SK-N-SH treated with all-trans-retinoic acid at 6 μM for 48 hours (cell line): ENCODE results near the gene CLEC1A.
"Not testable (repeated sequence)": the region's sequence is repeated elsewhere in the genome, so short reads cannot be mapped to it uniquely, and the experiment has no call there.

Source experiments
- ATAC-seq: fragments of 200-7000 bp; cut with Tn5 transposase; 3 replicates; pipeline ENCODE4 v1.9.1; 2020; ENCODE audit warnings: mild to moderate bottlenecking, moderate library complexity
- CREB5 ChIP-seq: fragments of 250-450 bp; sonication (Bioruptor Pico); IDR thresholded peaks from 2 replicates; pipeline ENCODE4 v1.5.1; 2020; ENCODE audit warnings: low read depth, mild to moderate bottlenecking, moderate library complexity
- CSDC2 ChIP-seq: fragments of 250-450 bp; sonication (Bioruptor Pico); IDR thresholded peaks from 2 replicates; pipeline ENCODE4 v1.5.0; 2020; ENCODE audit warnings: mild to moderate bottlenecking, moderate library complexity
- ESRRG ChIP-seq: fragments of 250-450 bp; sonication (Bioruptor Pico); IDR thresholded peaks from 2 replicates; pipeline ENCODE4 v1.6.1; 2021; ENCODE audit warnings: mild to moderate bottlenecking
- GLIS3 ChIP-seq: fragments of 250-450 bp; sonication (Bioruptor Pico); IDR thresholded peaks from 2 replicates; pipeline ENCODE4 v1.5.0; 2020; ENCODE audit warnings: mild to moderate bottlenecking, moderate library complexity
- ISL1 ChIP-seq: fragments of 250-450 bp; sonication (Bioruptor Pico); IDR thresholded peaks from 2 replicates; pipeline ENCODE4 v2.1.2; 2022; ENCODE audit warnings: mild to moderate bottlenecking, moderate library complexity
- OSR1 ChIP-seq: fragments of 250-450 bp; sonication (Bioruptor Pico); IDR thresholded peaks from 2 replicates; pipeline ENCODE4 v1.8.0; 2022; ENCODE audit warnings: moderate library complexity, mild to moderate bottlenecking, inconsistent platforms
- PATZ1 ChIP-seq: fragments of 250-450 bp; sonication (Bioruptor Pico); IDR thresholded peaks from 2 replicates; pipeline ENCODE4 v1.8.0; 2020; ENCODE audit warnings: mild to moderate bottlenecking, moderate library complexity, borderline replicate concordance
- POU6F1 ChIP-seq: fragments of 250-450 bp; sonication (Bioruptor Pico); IDR thresholded peaks from 2 replicates; pipeline ENCODE4 v1.8.0; 2021; ENCODE audit warnings: low read depth, mild to moderate bottlenecking, moderate library complexity, borderline replicate concordance
- PPARA ChIP-seq: fragments of 250-450 bp; sonication (Bioruptor Pico); IDR thresholded peaks from 2 replicates; pipeline ENCODE4 v1.5.0; 2020; ENCODE audit warnings: mild to moderate bottlenecking, borderline replicate concordance
- TCF4 ChIP-seq: fragments of 250-450 bp; sonication (Bioruptor Pico); IDR thresholded peaks from 2 replicates; pipeline ENCODE4 v1.8.0; 2021; ENCODE audit warnings: mild to moderate bottlenecking, moderate library complexity, borderline replicate concordance
- TOX ChIP-seq: fragments of 250-450 bp; sonication (Bioruptor Pico); IDR thresholded peaks from 2 replicates; pipeline ENCODE4 v1.8.0; 2021; ENCODE audit warnings: mild to moderate bottlenecking, moderate library complexity, borderline replicate concordance
- ZC3H10 ChIP-seq: fragments of 250-450 bp; sonication (Bioruptor Pico); IDR thresholded peaks from 2 replicates; pipeline ENCODE4 v1.5.1; 2021; ENCODE audit warnings: mild to moderate bottlenecking, moderate library complexity
- ZFP3 ChIP-seq: fragments of 250-450 bp; sonication (Bioruptor Pico); IDR thresholded peaks from 2 replicates; pipeline ENCODE4 v1.5.0; 2020; ENCODE audit warnings: mild to moderate bottlenecking, moderate library complexity
- ZFP30 ChIP-seq: fragments of 450-650 bp; formaldehyde crosslinking; IDR thresholded peaks from 2 replicates; pipeline ENCODE4 v1.5.0; 2022; ENCODE audit warnings: mild to moderate bottlenecking, moderate library complexity
- ZNF565 ChIP-seq: fragments of 450-650 bp; formaldehyde crosslinking; conservative IDR thresholded peaks from 2 replicates; pipeline ENCODE4 v1.5.0; 2020; ENCODE audit warnings: low read depth, mild to moderate bottlenecking, moderate library complexity
- ZNF70 ChIP-seq: fragments of 450-650 bp; formaldehyde crosslinking; IDR thresholded peaks from 2 replicates; pipeline ENCODE4 v1.5.0; 2020; ENCODE audit warnings: mild to moderate bottlenecking, moderate library complexity
- ZNF8 ChIP-seq: fragments of 450-650 bp; formaldehyde crosslinking; IDR thresholded peaks from 2 replicates; pipeline ENCODE4 v1.5.0; 2020; ENCODE audit warnings: mild to moderate bottlenecking, moderate library complexity
- TF ChIP-seq, protein P1 (sequence below): fragments of 250-450 bp; sonication (Bioruptor Pico); IDR thresholded peaks from 2 replicates; pipeline ENCODE4 v1.5.0; 2020; ENCODE audit warnings: mild to moderate bottlenecking, moderate library complexity
- TF ChIP-seq, protein P2 (sequence below): fragments of 250-450 bp; sonication (Bioruptor Pico); IDR thresholded peaks from 2 replicates; pipeline ENCODE4 v1.5.1; 2021; ENCODE audit warnings: mild to moderate bottlenecking, moderate library complexity

Gene CLEC1A

DNA sequence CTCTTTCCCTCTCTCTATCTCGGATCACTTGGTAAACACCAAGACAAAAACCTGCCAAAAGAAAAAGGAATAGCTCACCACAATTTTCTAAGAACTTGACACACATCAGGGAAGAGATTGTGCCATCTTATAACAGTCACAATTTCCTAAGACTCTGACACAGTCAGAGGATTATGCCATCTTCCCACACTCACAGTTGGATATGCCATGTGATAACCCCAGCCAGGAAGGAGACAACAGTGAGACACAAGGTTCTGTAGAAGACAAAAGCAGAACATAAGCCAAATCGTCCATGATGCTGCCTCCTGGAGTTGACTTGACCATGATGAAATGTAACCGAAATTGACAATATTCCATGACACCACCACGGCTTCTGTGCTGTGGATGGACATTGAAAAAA is 71.1 kb downstream of the CLEC1A start:
- TF ChIP-seq ZFP30 (no peak), GLIS3 (CRISPR knock-in tag) (no peak), CSDC2 (CRISPR knock-in tag) (no peak), ESRRG (CRISPR knock-in tag) (no peak), PATZ1 (CRISPR knock-in tag) (no peak), CREB5 (CRISPR knock-in tag) (no peak), OSR1 (CRISPR knock-in tag) (no peak), ZFP3 (CRISPR knock-in tag) (no peak), ISL1 (CRISPR knock-in tag) (no peak), TOX (no peak), ZNF8 (no peak), ZNF565 (no peak), PPARA (CRISPR knock-in tag) (no peak), POU6F1 (CRISPR knock-in tag) (no peak), TCF4 (CRISPR knock-in tag) (no peak)
- TF ChIP-seq, protein P1, sequence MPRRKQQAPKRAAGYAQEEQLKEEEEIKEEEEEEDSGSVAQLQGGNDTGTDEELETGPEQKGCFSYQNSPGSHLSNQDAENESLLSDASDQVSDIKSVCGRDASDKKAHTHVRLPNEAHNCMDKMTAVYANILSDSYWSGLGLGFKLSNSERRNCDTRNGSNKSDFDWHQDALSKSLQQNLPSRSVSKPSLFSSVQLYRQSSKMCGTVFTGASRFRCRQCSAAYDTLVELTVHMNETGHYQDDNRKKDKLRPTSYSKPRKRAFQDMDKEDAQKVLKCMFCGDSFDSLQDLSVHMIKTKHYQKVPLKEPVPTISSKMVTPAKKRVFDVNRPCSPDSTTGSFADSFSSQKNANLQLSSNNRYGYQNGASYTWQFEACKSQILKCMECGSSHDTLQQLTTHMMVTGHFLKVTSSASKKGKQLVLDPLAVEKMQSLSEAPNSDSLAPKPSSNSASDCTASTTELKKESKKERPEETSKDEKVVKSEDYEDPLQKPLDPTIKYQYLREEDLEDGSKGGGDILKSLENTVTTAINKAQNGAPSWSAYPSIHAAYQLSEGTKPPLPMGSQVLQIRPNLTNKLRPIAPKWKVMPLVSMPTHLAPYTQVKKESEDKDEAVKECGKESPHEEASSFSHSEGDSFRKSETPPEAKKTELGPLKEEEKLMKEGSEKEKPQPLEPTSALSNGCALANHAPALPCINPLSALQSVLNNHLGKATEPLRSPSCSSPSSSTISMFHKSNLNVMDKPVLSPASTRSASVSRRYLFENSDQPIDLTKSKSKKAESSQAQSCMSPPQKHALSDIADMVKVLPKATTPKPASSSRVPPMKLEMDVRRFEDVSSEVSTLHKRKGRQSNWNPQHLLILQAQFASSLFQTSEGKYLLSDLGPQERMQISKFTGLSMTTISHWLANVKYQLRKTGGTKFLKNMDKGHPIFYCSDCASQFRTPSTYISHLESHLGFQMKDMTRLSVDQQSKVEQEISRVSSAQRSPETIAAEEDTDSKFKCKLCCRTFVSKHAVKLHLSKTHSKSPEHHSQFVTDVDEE (CRISPR knock-in tag) = no peak
- TF ChIP-seq, protein P2, sequence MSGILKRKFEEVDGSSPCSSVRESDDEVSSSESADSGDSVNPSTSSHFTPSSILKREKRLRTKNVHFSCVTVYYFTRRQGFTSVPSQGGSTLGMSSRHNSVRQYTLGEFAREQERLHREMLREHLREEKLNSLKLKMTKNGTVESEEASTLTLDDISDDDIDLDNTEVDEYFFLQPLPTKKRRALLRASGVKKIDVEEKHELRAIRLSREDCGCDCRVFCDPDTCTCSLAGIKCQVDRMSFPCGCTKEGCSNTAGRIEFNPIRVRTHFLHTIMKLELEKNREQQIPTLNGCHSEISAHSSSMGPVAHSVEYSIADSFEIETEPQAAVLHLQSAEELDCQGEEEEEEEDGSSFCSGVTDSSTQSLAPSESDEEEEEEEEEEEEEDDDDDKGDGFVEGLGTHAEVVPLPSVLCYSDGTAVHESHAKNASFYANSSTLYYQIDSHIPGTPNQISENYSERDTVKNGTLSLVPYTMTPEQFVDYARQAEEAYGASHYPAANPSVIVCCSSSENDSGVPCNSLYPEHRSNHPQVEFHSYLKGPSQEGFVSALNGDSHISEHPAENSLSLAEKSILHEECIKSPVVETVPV (CRISPR knock-in tag) = no peak
- TF ChIP-seq, all 23 proteins: peak for 0
- ATAC-seq = no peak

- TF ChIP-seq CREB5 (CRISPR knock-in tag) (no peak), ZNF565 (no peak), ZFP30 (no peak), ZNF70 (CRISPR knock-in tag) (no peak), ZC3H10 (CRISPR knock-in tag) (no peak), POU6F1 (CRISPR knock-in tag) (no peak), ZNF8 (no peak), CSDC2 (CRISPR knock-in tag) (no peak), PATZ1 (CRISPR knock-in tag) (no peak), ESRRG (CRISPR knock-in tag) (no peak)
- TF ChIP-seq, protein P1 (CRISPR knock-in tag) = no peak
- ATAC-seq = no peak
Measured at GRCh38 chr12:10027311-10027710, 71.5 kb downstream of the CLEC1A start.

- ATAC-seq = not testable (repeated sequence)
Measured at GRCh38 chr12:10026666-10027065, 72.1 kb downstream of the CLEC1A start.
